GM21381 (cell line): Measurements from ENCODE around the gene LSM5.
A peak's percentile ranks its signal among the peaks of the same experiment; 100 is the strongest.
"Not testable (repeated sequence)": the region's sequence is repeated elsewhere in the genome, so short reads cannot be mapped to it uniquely, and the experiment has no call there.

Experiments
- ATAC-seq: cut with Tn5 transposase; IDR thresholded peaks from one replicate; pipeline ENCODE4 v1.9.1; 2021; ENCODE audit warnings: mild to moderate bottlenecking, moderate library complexity; ENCODE audit not compliant: unreplicated experiment

Gene LSM5

GRCh38 chr7:32506266-32507054 lies 16.3 kb upstream of the LSM5 start:
- peak; percentile 81 for ATAC-seq

- no peak for ATAC-seq
Measured at GRCh38 chr7:32502728-32503127, 12.5 kb upstream of the LSM5 start.

- no peak for ATAC-seq
Measured at GRCh38 chr7:32501522-32501921, 11.3 kb upstream of the LSM5 start.

GRCh38 chr7:32500922-32501341 lies 10.8 kb upstream of the LSM5 start:
- no peak for ATAC-seq

- ATAC-seq = not testable (repeated sequence)
Measured at GRCh38 chr7:32500216-32500615, 10.0 kb upstream of the LSM5 start.

GRCh38 chr7:32499755-32500154 lies 9.6 kb upstream of the LSM5 start:
- ATAC-seq = not testable (repeated sequence)

DNA sequence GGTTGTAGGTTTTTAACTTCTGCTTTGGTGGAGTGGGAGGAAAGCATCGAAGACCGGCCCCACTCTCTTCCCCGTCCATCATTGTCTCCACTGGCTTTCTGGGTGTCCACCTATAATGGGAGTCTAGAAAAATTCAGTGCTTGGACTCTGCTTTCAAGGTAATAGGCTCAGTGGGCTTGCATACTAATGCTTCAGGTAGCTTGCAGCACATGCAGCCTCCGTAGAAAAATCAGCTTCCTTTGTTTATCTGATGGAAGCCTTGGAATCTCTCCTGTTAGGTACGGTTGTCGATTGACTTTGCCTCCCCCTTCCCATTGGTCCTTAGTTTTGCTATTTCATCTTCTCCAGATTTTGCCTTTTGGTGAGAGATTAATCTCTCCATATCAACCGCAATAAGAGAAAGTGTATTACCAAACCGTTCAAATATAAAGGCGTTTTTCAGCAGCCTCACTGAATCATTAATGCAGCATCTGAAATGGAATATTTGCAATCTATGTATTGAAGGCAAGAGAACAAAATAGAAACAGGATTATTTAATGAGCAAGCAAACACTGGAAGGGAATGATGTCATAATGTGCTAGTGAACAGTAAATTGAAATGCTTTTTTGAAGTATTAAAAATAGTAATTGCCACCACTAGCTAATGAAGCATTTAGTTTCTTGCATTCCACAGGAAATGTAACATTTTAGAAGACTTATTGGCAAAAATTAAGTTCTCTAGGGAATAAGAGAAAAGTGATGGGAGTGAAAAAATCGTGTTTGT lies 6.1 kb upstream of the LSM5 start:
- peak; percentile 1 for ATAC-seq

- peak; percentile 96 for ATAC-seq
Measured at GRCh38 chr7:32495298-32496051, 5.3 kb upstream of the LSM5 start, which contains the start of gene AVL9. Gene AVL9 (plus strand): TSS chr7:32495489. CDS start chr7:32495710, 221 bp downstream.

DNA sequence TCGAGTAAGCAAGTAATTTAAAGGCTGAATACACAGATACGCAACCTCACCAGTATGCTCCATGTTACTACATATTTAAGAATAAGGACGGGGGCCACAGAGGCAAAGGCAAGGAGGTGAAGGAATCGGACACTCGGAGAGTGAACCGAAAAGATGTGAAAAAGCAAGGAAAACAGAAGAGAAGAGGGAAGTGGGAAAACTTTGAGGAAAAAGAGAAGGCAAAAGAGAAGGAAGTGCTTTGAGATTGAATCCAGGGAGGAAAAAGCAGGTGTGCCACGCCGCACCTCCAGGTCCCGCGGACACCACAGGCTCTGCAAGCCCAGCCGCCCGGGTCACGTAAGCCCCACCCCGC lies 4.7 kb upstream of the LSM5 start:
- peak; percentile 5 for ATAC-seq

DNA sequence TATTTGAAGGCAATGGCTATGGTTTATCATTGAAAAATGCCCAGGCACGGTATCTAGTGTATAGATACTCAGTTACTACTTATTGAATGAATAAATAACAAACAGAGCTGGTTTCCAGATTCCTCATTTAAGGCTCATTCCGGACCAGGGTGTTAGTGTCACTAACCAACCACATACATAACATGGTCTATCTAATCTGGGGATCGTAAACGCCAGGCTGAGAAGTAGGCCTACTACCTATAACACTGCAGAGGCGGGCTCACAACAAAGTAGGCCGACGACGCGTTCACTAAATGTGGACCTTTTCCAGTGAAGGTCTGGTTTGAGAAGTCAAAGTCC lies 423 bp downstream of the LSM5 start:
- no peak for ATAC-seq

DNA sequence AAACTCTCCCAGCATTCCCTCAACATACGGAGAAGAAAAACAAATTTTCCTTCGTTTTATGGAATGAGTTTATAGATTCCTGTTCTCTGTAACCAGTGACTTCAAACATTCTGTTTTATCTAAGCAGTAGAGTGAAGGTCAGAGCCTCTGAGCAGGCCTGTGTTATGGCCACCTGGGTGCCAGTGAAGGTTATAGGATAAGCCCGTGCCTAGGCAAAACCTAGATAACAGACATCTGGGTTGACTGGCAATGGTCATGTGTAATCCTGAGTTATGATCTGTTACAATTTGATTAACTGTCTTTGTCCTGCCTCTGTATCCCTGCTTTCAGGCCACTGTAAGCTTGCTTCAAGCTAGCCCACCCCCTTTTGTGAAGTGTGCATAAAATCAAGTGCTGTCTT lies 8.3 kb downstream of the LSM5 start:
- ATAC-seq = no peak

DNA sequence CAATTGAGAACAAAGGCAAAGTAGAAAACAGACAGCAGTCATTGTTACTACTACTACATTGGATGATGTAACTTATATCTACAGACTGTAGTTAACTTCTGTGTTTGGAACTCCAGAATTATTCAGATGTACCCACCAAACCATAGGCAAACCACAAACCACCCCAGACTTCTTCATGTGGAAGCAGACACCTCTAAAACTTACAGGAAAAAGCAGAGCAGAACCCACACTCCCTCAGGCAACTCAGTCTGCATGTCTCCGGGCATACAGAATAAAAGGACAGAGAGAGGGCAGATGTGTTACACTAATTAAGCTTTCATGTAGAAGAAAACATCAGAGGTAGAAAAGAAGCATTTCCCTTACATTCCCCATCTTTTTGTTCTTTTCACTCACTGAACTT lies 9.0 kb downstream of the LSM5 start:
- ATAC-seq = no peak

- no peak for ATAC-seq
Measured at GRCh38 chr7:32479574-32480200, 10.5 kb downstream of the LSM5 start.

GRCh38 chr7:32477649-32477980 lies 12.6 kb downstream of the LSM5 start:
- no peak for ATAC-seq

GRCh38 chr7:32476816-32477648 lies 13.1 kb downstream of the LSM5 start:
- no peak for ATAC-seq

- ATAC-seq = no peak
Measured at GRCh38 chr7:32474008-32474407, 16.2 kb downstream of the LSM5 start.

DNA sequence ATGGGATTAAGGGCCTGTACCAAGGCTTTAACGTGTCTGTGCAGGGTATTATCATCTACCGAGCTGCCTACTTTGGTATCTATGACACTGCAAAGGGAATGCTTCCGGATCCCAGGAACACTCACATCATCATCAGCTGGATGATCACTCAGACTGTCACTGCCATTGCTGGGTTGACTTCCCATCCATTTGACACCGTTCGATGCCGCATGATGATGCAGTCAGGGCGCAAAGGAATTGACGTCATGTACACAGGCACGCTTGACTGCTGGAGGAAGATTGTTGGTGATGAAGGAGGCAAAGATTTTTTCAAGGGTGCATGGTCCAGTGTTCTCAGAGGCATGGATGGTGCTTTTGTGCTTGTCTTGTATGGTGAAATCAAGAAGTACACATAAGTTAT lies 18.2 kb downstream of the LSM5 start:
- no peak for ATAC-seq

DNA sequence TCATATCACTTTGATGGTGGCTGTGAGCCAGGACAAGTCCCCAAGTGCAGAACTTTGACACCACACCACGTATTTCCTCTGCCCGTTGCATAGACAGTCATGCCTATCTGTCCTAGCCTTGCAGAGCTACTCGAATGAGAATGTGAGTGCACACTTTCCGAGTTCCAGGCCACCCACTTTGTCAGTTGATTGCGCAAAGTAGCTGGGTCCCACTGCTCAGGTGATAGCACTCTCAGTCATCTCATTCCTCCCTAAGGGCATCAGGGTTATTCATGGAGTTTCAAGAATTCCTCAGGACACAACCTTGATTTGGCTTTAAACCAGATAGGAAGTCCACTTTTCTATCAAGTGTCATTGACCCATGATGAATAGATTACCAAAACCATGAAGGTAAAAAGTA lies 19.3 kb downstream of the LSM5 start:
- ATAC-seq = no peak

- not testable (repeated sequence) for ATAC-seq
Measured at GRCh38 chr7:32470004-32470403, 20.2 kb downstream of the LSM5 start.

GRCh38 chr7:32464641-32465416 lies 25.4 kb downstream of the LSM5 start:
- ATAC-seq = not testable (repeated sequence)
